Adrenal gland (tissue), 5 donors: ENCODE results near the gene SENP8.

ENCODE experiments used
- CTCF ChIP-seq, 6 experiments: fragments of 450-650 bp in 4 of 6; fragments of 200-600 bp in 2 of 6; sonication (generic) in 1 of 6; IDR thresholded peaks; 1 replicate in 5 of 6; 2 replicates in 1 of 6; pipeline versions ENCODE4 v1.5.1 to v1.8.0; 2016 to 2021; ENCODE audit warnings: antibody characterized with exemption in 6 of 6, mild to moderate bottlenecking in 2 of 6, moderate library complexity in 1 of 6
- POLR2A ChIP-seq, 2 donors: fragments of 450-650 bp; IDR thresholded peaks; one replicate each; pipeline ENCODE4 v1.6.1; 2017; ENCODE audit warnings: antibody characterized with exemption in 2 of 2, mild to moderate bottlenecking in 2 of 2, moderate library complexity in 1 of 2
- donor health status: DM: no; HTN: no; CAD: no.

- TF ChIP-seq POLR2A (IDR thresholded peaks at IDR 0.05) (no peak), CTCF (IDR thresholded peaks at IDR 0.05) (no peak)
These were observed 36.1 kb downstream of the SENP8 start for GRCh38 chr15:72154316-72154715.
